NCI-H2196 (cell line): ENCODE results near the gene STAT2.

Experiments used
- DNase-seq: peaks from one replicate; lab custom pipeline; 2025; ENCODE audit not compliant: unreplicated experiment; lab: John Stamatoyannopoulos, UW

STAT2 gene

DNA sequence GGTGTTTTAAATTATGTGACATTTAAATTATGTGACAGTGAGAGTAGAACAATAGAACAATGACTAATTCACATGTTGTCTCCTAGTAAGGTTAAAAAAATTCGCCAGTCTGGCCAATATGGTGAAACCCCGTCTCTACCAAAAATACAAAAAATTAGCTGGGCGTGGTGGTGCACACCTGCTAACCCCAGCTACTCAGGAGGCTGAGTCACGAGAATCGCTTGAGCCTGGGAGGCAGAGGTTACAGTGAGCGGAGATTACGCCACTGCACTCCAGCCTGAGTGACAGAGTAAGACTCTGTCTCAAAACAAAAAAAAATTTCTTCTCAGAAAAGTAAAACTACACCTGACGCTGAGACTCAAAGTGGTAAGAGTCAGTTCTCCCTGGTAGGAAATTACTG is 62.5 kb downstream of the STAT2 start:
- no peak for DNase-seq

DNA sequence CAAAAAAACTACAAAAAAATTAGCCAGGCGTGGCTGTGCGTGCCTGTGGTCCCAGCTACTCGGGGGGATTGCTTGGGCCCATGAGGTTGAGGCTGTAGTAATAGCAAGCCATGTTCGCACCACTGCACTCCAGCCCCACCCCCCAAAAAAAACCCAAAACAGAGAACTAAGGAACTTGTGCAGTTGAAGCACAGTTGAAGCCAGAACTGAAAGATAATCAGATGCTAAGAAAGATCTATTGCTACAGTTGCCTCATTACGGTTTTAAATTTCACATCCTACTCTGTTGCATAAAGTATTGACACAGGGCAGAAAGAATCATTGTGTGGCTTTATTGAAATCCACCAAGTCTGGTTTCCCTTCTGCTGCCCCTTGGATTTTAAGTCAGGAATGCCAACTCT is 63.6 kb downstream of the STAT2 start:
- DNase-seq, result no peak

DNA sequence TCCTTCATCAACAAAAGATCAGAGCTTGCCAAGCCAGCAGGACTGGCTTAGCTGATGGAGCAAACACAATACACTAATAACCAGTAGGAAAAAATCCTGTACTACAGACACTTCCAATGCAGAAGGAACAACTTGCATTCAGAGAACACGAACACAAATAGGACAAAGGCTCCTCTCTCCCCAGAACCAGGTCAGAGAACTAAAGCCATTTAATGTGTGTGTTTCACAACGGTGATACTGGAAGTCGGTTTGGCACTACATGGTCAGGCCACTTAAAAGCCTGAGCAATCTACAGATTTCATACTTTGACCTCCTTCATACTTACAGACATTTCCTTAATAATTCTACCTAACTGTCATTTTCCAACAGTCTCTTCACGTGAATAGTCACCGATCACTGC is 66.1 kb downstream of the STAT2 start:
- DNase-seq, result no peak
